ENCODE measurements around the gene ATP6AP1.
A peak's percentile ranks its signal among the peaks of the same experiment; 100 is the strongest.

The ATP6AP1 gene

DNA sequence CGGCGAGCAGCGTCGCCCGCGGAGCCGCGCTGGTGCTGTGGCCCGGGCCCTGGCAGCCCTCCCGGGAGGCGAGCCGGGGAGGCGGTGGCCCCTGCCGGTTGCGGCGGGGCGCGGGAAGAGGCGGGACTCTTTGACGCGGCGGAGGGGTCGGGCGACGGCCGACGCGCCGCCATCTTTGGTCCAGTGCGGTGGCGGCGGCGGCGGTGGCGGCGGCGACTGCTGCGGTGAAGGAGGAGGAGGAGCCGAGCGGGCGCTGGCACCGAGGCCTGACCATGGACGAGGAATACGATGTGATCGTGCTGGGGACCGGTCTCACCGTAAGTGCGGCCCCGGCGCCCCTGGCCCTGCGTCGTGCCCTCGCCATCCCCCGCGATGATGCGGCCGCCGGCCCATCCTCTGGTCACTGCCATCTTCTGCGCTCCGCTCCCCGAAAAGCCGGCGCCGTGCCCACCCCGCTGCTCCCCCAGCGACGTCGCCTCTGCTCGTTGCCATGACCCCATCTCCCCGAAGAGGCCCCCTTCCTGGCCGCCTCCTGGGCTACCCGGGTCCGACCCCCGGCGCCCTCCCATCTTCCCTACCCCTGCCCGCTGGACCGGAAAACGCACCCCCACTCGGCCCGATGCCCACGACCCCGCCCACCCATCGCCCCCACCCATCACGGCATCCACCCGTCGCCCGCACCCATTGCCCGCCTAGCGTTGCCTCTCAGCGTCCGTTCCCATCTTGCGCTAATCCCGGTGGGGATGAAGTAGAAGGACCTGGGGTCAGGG, 8.7 kb downstream of the ATP6AP1 start, which contains the start of gene GDI1 (continued):
- no peak for TF ChIP-seq RBAK (tag by site-specific recombination; IDR thresholded peaks at IDR 0.05)
- no peak for TF ChIP-seq ZNF777 (tag by site-specific recombination; IDR thresholded peaks at IDR 0.05; ENCODE audit: borderline replicate concordance)
- 0 out of 2 replicates have a peak, but pooled peaks have one; percentile 4 for TF ChIP-seq ZNF146 (tag by site-specific recombination; IDR thresholded peaks at IDR 0.05)
- no peak for TF ChIP-seq ZNF155 (tag by site-specific recombination; IDR thresholded peaks at IDR 0.05)
- peak; percentile 41; the same call in 1 of the 2 replicates for TF ChIP-seq ZEB2 (tag by site-specific recombination; IDR thresholded peaks at IDR 0.05)
- TF ChIP-seq ZNF140 (tag by site-specific recombination; IDR thresholded peaks at IDR 0.05): no peak

- Histone ChIP-seq H3K27ac (ENCODE audit: extremely low read depth, low read depth, low read length) (peak overlapping the region; percentile 43; the same call in 1 of the 2 replicates), H3K4me3 (ENCODE audit: low read depth, low read length) (peak overlapping the region; percentile 69), H3K36me3 (ENCODE audit: control insufficient read depth in 2 of 2, insufficient read depth in 1 of 2, low read length in 2 of 2) (peaks cover 7 to 80% of the 10 kb centered on the region in 2 experiments; a peak in 2 of 3 replicates), H3K9me3 (ENCODE audit: control insufficient read depth, insufficient read depth, low read depth, low read length) (no peaks in the 10 kb centered on the region), H3K4me1 (ENCODE audit: control insufficient read depth, insufficient read depth, low read length) (no peaks in the 10 kb centered on the region)
- POLR2A ChIA-PET: no interaction called here
- CTCF ChIA-PET: interaction anchor here (0.5 to 0.7 kb wide), 2 partner anchors 10 to 78 kb away, joined by 3 to 4 read pairs; partner anchors contain the start of gene ATP6AP1
- TF ChIP-seq ZNF114 (tag by site-specific recombination; IDR thresholded peaks at IDR 0.05) (no peak), ZFHX2 (tag by site-specific recombination; conservative IDR thresholded peaks at IDR 0.05) (peak; percentile 65), ZXDB (tag by site-specific recombination; IDR thresholded peaks at IDR 0.05) (no peak), TCF7L2 (IDR thresholded peaks at IDR 0.05; ENCODE audit: borderline replicate concordance, low read depth, low read length) (no peak), ZNF140 (tag by site-specific recombination; IDR thresholded peaks at IDR 0.05) (no peak), ZFP3 (tag by site-specific recombination; IDR thresholded peaks at IDR 0.05; ENCODE audit: low read depth) (no peak), ZSCAN18 (tag by site-specific recombination; IDR thresholded peaks at IDR 0.05) (no peak), SALL2 (tag by site-specific recombination; IDR thresholded peaks at IDR 0.05; ENCODE audit: borderline replicate concordance) (no peak), OVOL3 (tag by site-specific recombination; IDR thresholded peaks at IDR 0.05) (no peak), ZNF398 (tag by site-specific recombination; IDR thresholded peaks at IDR 0.05) (no peak), GLIS1 (tag by site-specific recombination; IDR thresholded peaks at IDR 0.05) (peak; percentile 21), ZNF660 (tag by site-specific recombination; IDR thresholded peaks at IDR 0.05) (no peak), EGR2 (tag by site-specific recombination; IDR thresholded peaks at IDR 0.05; ENCODE audit: low read depth) (peak; percentile 59), ZNF791 (tag by site-specific recombination; IDR thresholded peaks at IDR 0.05) (no peak)
- TF ChIP-seq, protein P1, sequence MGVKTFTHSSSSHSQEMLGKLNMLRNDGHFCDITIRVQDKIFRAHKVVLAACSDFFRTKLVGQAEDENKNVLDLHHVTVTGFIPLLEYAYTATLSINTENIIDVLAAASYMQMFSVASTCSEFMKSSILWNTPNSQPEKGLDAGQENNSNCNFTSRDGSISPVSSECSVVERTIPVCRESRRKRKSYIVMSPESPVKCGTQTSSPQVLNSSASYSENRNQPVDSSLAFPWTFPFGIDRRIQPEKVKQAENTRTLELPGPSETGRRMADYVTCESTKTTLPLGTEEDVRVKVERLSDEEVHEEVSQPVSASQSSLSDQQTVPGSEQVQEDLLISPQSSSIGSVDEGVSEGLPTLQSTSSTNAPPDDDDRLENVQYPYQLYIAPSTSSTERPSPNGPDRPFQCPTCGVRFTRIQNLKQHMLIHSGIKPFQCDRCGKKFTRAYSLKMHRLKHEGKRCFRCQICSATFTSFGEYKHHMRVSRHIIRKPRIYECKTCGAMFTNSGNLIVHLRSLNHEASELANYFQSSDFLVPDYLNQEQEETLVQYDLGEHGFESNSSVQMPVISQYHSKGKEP (tag by site-specific recombination; IDR thresholded peaks at IDR 0.05): no peak
- TF ChIP-seq, protein P2, sequence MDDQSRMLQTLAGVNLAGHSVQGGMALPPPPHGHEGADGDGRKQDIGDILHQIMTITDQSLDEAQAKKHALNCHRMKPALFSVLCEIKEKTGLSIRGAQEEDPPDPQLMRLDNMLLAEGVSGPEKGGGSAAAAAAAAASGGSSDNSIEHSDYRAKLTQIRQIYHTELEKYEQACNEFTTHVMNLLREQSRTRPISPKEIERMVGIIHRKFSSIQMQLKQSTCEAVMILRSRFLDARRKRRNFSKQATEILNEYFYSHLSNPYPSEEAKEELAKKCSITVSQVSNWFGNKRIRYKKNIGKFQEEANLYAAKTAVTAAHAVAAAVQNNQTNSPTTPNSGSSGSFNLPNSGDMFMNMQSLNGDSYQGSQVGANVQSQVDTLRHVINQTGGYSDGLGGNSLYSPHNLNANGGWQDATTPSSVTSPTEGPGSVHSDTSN (CRISPR knock-in tag; IDR thresholded peaks at IDR 0.05): no peak
- TF ChIP-seq, protein P3, sequence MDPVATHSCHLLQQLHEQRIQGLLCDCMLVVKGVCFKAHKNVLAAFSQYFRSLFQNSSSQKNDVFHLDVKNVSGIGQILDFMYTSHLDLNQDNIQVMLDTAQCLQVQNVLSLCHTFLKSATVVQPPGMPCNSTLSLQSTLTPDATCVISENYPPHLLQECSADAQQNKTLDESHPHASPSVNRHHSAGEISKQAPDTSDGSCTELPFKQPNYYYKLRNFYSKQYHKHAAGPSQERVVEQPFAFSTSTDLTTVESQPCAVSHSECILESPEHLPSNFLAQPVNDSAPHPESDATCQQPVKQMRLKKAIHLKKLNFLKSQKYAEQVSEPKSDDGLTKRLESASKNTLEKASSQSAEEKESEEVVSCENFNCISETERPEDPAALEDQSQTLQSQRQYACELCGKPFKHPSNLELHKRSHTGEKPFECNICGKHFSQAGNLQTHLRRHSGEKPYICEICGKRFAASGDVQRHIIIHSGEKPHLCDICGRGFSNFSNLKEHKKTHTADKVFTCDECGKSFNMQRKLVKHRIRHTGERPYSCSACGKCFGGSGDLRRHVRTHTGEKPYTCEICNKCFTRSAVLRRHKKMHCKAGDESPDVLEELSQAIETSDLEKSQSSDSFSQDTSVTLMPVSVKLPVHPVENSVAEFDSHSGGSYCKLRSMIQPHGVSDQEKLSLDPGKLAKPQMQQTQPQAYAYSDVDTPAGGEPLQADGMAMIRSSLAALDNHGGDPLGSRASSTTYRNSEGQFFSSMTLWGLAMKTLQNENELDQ (tag by site-specific recombination; IDR thresholded peaks at IDR 0.05; ENCODE audit: low read depth): no peak
- TF ChIP-seq, protein P4, sequence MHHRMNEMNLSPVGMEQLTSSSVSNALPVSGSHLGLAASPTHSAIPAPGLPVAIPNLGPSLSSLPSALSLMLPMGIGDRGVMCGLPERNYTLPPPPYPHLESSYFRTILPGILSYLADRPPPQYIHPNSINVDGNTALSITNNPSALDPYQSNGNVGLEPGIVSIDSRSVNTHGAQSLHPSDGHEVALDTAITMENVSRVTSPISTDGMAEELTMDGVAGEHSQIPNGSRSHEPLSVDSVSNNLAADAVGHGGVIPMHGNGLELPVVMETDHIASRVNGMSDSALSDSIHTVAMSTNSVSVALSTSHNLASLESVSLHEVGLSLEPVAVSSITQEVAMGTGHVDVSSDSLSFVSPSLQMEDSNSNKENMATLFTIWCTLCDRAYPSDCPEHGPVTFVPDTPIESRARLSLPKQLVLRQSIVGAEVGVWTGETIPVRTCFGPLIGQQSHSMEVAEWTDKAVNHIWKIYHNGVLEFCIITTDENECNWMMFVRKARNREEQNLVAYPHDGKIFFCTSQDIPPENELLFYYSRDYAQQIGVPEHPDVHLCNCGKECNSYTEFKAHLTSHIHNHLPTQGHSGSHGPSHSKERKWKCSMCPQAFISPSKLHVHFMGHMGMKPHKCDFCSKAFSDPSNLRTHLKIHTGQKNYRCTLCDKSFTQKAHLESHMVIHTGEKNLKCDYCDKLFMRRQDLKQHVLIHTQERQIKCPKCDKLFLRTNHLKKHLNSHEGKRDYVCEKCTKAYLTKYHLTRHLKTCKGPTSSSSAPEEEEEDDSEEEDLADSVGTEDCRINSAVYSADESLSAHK (tag by site-specific recombination; IDR thresholded peaks at IDR 0.05): no peak
Measured at GRCh38 chrX:154437971-154438893, 9.8 kb downstream of the ATP6AP1 start.
